Right lung (tissue), 5 donors: ENCODE results near the gene APOOL. TPM values are rescaled to one million over a fixed set of nuclear protein-coding genes. Genes with fewer than 3 reads are reported as not detected.
"Not testable (repeated sequence)": the region's sequence is repeated elsewhere in the genome, so short reads cannot be mapped to it uniquely, and the experiment has no call there.

Source experiments
- DNase-seq, 2 donors: peaks; one replicate each; pipeline ENCODE4 v3.0.0-alpha.2; 2013
- polyA plus RNA-seq, 5 donors: library from polyadenylated mRNA; unstranded; fragments of 120-200 nt; gene quantifications; one replicate each; pipeline versions ENCODE4 v1.2.1 to v1.2.3, GENCODE V29; 2013; ENCODE audit warnings: inconsistent platforms in 1 of 5, low replicate concordance in 1 of 5; ENCODE audit not compliant: insufficient read length in 5 of 5, insufficient read depth in 1 of 5

Gene APOOL
- polyA plus RNA-seq, 5 donors = 13.2 to 20.8 (median 19.4) TPM

DNA sequence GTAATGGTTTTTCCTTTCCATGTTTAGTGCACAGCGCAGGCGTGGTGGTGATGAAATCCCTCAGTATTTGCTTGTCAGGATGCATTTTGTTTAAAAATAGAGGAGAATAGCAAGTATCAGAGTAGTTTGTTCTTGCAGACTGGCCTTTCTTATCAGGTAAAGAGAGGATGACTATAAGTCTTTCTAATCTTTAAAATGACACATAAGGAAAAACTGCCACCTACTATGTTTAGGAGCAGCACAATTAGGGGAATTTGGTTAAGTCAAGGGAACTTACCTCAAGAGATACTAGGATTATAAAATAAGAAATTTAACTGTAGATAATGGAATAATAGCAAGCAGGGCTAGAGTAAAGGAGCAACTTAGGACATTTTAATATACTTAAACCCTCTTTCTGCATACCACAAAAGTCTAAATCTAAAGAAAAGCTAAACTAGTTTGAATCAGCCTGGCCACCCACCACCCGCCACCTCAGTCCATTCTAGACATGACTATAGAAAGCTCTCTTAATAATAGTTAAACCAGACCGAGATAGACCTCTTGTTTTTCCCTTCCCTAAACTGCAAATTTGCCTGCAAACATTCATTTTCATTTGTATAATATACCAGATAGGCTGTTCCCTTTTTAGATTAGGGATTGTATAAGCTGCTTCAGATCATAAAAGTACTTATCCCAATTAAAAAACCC, 62.0 kb downstream of the APOOL start:
- no peak for DNase-seq

- not testable (repeated sequence) for DNase-seq
Observed at GRCh38 chrX:85077247-85077646, 73.6 kb downstream of the APOOL start.

- DNase-seq = peak in 1 of 2 donors; percentile 10
Observed at GRCh38 chrX:85084770-85085393, 81.2 kb downstream of the APOOL start.

DNA sequence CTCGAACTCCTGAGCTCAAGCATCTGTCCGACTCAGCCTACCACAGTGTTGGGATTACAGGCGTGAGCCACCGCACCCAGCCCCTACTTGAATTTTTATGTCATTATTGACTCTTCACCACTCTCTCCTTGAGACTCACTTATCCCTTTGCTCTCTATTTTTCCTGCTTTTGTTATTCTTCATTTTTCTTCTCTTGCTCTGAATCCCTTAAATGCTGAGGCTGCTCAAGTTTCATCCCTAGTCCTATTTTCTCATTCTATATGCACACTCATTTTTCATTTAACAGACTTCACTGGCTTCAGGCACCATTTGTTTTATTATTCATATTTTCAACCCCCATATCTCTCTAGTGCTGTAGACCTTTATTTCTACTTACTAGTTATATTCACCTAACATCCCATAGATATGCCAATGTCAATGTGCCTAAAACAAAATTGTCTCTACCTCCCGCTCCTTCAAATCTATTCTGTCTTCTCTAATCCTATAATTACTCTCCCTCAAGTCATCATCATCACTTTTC, 85.7 kb downstream of the APOOL start:
- DNase-seq = no peak

DNA sequence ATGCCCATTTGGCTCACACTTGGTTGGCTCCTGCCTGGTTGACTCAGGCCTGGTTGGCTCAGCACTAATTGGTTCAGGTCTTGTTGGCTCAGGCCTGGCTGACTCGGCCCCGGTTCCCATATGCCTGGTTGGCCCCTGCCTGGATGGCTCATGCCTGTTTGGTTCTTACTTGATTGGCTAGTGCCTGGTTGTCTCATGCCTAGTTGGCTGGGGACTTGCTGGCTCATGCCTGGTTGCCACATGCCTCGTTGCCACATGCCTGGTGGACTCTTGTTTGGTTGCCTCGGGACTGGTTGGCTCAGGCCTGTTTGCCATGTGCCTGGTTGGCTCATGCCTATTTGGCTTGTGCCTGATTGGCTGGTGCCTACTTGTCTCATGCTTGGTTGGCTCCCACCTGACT, 103.7 kb downstream of the APOOL start:
- DNase-seq = no peak

DNA sequence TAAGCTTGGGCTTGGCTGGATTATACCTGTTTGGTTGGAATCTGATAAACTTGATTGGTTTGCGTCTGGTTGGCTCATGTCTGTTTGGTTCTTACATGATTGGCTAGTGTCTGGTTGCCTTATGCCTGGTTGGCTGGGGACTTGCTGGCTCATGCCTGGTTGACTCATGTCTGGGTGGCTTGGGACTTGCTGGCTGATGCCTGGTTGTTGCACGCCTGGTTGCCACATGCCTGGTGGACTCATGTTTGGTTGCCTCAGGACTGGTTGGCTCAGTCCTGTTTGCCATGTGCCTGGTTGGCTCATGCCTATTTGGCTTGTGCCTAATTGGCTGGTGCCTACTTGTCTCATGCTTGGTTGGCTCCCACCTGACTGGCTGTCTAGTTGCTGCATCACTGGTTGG, 104.5 kb downstream of the APOOL start:
- no peak for DNase-seq

- DNase-seq = no peak
Observed at GRCh38 chrX:85109235-85109634, 105.6 kb downstream of the APOOL start.

DNA sequence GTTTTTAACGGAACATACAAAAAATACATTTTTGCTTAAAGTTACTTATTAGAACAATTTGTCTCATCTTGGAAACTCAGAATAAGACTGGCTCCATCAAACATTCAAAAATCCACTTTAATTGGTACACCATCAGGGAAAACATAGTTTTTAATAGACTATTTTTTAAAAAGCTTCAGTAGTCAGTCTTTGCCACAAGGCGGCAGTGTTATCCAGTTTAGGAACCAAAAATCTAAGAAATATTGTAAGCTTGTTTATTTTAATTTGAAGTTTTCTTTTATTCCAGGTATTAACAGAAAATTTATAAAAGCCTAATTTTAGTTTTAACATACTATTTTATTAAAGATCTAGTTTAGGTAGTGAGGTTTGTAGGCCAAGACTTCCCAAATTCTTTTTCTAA, 107.7 kb downstream of the APOOL start:
- DNase-seq = no peak

- DNase-seq = no peak
Observed at GRCh38 chrX:85112293-85112692, 108.6 kb downstream of the APOOL start.

- no peak for DNase-seq
Observed at GRCh38 chrX:85113746-85114145, 110.1 kb downstream of the APOOL start.

- no peak for DNase-seq
Observed at GRCh38 chrX:85114171-85114570, 110.5 kb downstream of the APOOL start.

GRCh38 chrX:85114776-85115175, 111.1 kb downstream of the APOOL start:
- DNase-seq = no peak

DNA sequence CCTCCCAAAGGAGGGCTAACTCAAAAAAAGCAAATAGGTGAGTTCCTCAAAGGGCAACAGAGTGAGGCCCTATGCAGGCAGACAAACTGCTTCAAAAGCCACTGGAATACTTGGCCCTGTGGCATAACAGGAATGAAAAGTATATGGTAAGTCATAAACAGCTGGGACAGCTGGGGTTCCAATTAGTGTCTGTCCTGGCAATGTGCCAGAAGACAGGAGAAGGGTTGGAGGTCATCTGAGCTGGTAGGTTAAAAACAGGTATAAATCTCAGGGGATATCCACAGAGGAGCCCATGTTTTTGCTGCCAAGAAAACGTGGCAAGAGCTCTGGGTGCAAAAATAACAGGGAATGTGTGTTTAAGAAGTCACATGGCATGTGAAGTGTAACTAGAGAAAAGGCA, 111.6 kb downstream of the APOOL start:
- DNase-seq = no peak

- no peak for DNase-seq
Observed at GRCh38 chrX:85136409-85136808, 132.7 kb downstream of the APOOL start.

DNA sequence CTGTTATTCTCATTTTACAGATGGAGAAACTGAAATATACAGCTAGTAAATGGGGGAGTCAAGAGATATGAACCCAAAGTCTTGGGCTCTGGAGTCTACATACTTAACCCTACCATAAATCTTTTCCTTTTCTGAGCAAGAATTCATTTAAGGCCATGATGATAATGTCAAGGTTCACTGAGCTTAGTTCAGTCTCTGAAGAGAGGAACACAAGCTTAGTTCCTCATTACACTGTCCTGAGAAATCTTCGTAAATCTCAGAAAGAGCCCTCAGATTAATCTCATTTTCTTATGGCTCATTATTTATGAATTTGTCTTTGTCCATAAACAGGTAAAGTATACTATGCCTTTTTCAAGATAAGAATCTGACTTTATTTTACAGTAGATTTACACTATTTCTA, 135.7 kb downstream of the APOOL start:
- DNase-seq = no peak

DNA sequence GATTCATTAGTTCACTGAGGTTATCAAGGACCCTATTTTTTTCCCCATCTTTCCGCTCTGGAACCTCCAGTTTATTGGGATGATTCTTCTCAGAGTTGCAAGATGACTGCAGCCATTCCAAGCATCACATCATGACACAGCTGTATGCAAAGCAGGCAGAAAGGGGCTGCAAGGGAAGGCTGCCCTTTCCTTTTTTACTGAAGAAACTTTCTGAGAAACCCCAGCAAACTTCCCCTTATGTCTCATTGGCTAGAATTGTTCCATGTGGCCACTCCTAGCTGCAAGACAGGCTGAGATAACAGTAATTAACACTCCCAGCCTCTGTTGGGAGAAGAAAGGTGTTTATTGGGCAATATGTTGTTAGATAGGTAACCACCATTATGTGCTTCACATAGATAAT, 137.3 kb downstream of the APOOL start:
- no peak for DNase-seq

Other genes starting within 250 kb of the APOOL start
- under 1 TPM; 0.28 to 0.69 (median 0.60) TPM for gene SATL1, start 239.9 kb downstream of the APOOL start, polyA plus RNA-seq
- 100 to 1,000 TPM in 1 of 5 donors, 10 to 100 TPM in 4; 50.2 to 112 (median 90.0) TPM for gene ZNF711, start 240.1 kb downstream of the APOOL start, polyA plus RNA-seq